ENCODE data around the gene PLPP7. TPM values are rescaled to one million over a fixed set of nuclear protein-coding genes. Genes with fewer than 3 reads are reported as not detected.

The PLPP7 gene
- total RNA-seq, 1 donor from 2014 or later = 5.4 TPM

GRCh38 chr9:131290767-131291370 is 1.3 kb downstream of the PLPP7 start:
- H3K4me1 Mint-ChIP-seq = peaks cover 16% of the 10 kb centered on the region
- Histone ChIP-seq H3K27ac (no peak overlapping the region), H3K9me3 (ENCODE audit: low read depth) (no peaks in the 10 kb centered on the region), H3K4me2 (no peak overlapping the region), H3K4me1 (peaks cover 8% of the 10 kb centered on the region), H3K9ac (no peak overlapping the region), H3K79me2 (ENCODE audit: low read depth) (no peaks in the 10 kb centered on the region), H3F3A (ENCODE audit: low read depth) (no peaks in the 10 kb centered on the region), H3K36me3 (no peaks in the 10 kb centered on the region), H4K20me1 (ENCODE audit: low read depth) (no peaks in the 10 kb centered on the region), H2AFZ (replicated peaks) (no peak overlapping the region), H3K4me3 (no peak overlapping the region), H3K27me3 (no peaks in the 10 kb centered on the region)
- DNase-seq (ENCODE audit: low spot score) = no peak
- TF ChIP-seq CTCF (IDR thresholded peaks at IDR 0.05) (no peak), EZH2phosphoT487 (IDR thresholded peaks at IDR 0.05) (no peak), EZH2 (IDR thresholded peaks at IDR 0.05) (no peak)
- peak overlapping the region; percentile 61 for H3K4me3 Mint-ChIP-seq
- H3K27me3 Mint-ChIP-seq (ENCODE audit: insufficient read depth, low read depth) = peaks cover 10% of the 10 kb centered on the region
- no peaks in the 10 kb centered on the region for H3K36me3 Mint-ChIP-seq
- H3K27ac Mint-ChIP-seq = peak overlapping the region; percentile 71
- H3K9me3 Mint-ChIP-seq = no peaks in the 10 kb centered on the region

GRCh38 chr9:131291795-131292315 is 2.3 kb downstream of the PLPP7 start:
- H3K9ac ChIP-seq = no peak overlapping the region
- Mint-ChIP-seq H3K36me3 (no peaks in the 10 kb centered on the region), H3K27ac (no peak overlapping the region), H3K4me1 (peaks cover 16% of the 10 kb centered on the region), H3K4me3 (no peak overlapping the region), H3K27me3 (ENCODE audit: insufficient read depth, low read depth) (peaks cover 10% of the 10 kb centered on the region), H3K9me3 (no peaks in the 10 kb centered on the region)
- H4K20me1 ChIP-seq (ENCODE audit: low read depth) = no peaks in the 10 kb centered on the region
- no peaks in the 10 kb centered on the region for H3K79me2 ChIP-seq (ENCODE audit: low read depth)
- no peak overlapping the region for H3K27ac ChIP-seq
- no peak for DNase-seq (ENCODE audit: low spot score)
- no peaks in the 10 kb centered on the region for H3K27me3 ChIP-seq
- no peak for TF ChIP-seq EZH2 (IDR thresholded peaks at IDR 0.05)
- TF ChIP-seq CTCF (IDR thresholded peaks at IDR 0.05) = no peak
- TF ChIP-seq EZH2phosphoT487 (IDR thresholded peaks at IDR 0.05) = no peak
- H3K4me2 ChIP-seq = no peak overlapping the region
- H3K9me3 ChIP-seq (ENCODE audit: low read depth) = no peaks in the 10 kb centered on the region
- H3K4me3 ChIP-seq = no peak overlapping the region
- H2AFZ ChIP-seq (replicated peaks) = no peak overlapping the region
- no peaks in the 10 kb centered on the region for H3K36me3 ChIP-seq
- peaks cover 8% of the 10 kb centered on the region for H3K4me1 ChIP-seq
- H3F3A ChIP-seq (ENCODE audit: low read depth) = no peaks in the 10 kb centered on the region

GRCh38 chr9:131292937-131293336 is 3.4 kb downstream of the PLPP7 start:
- Histone ChIP-seq H3F3A (ENCODE audit: low read depth) (no peaks in the 10 kb centered on the region), H3K9me3 (ENCODE audit: low read depth) (no peaks in the 10 kb centered on the region), H3K36me3 (no peaks in the 10 kb centered on the region), H3K4me3 (no peak overlapping the region), H4K20me1 (ENCODE audit: low read depth) (no peaks in the 10 kb centered on the region), H3K4me1 (peaks cover 8% of the 10 kb centered on the region), H3K27ac (no peak overlapping the region), H3K27me3 (no peaks in the 10 kb centered on the region), H3K79me2 (ENCODE audit: low read depth) (no peaks in the 10 kb centered on the region), H3K9ac (no peak overlapping the region), H2AFZ (replicated peaks) (no peak overlapping the region), H3K4me2 (no peak overlapping the region)
- H3K36me3 Mint-ChIP-seq = no peaks in the 10 kb centered on the region
- peaks cover 8% of the 10 kb centered on the region for H3K27me3 Mint-ChIP-seq (ENCODE audit: insufficient read depth, low read depth)
- H3K4me1 Mint-ChIP-seq = peaks cover 16% of the 10 kb centered on the region
- no peak for DNase-seq (ENCODE audit: low spot score)
- no peak overlapping the region for H3K4me3 Mint-ChIP-seq
- no peaks in the 10 kb centered on the region for H3K9me3 Mint-ChIP-seq
- no peak for TF ChIP-seq EZH2phosphoT487 (IDR thresholded peaks at IDR 0.05)
- no peak for TF ChIP-seq CTCF (IDR thresholded peaks at IDR 0.05)
- no peak for TF ChIP-seq EZH2 (IDR thresholded peaks at IDR 0.05)
- H3K27ac Mint-ChIP-seq = no peak overlapping the region

Measured in neural progenitor cell (in vitro differentiated cells).